GM12878 (cell line): Measurements from ENCODE around the gene GRM7. TPM values are rescaled to one million over a fixed set of nuclear protein-coding genes. Genes with fewer than 3 reads are reported as not detected.

ENCODE experiments used
- ATAC-seq: fragments of 200-7000 bp; cut with Tn5 transposase; 3 replicates; pipeline ENCODE4 v1.9.1; 2020; ENCODE audit warnings: mild to moderate bottlenecking, moderate library complexity
- BruUV-seq: library from RNA; stranded (reverse); fragments of 400-500 nt; replicated peaks from 2 replicates; lab custom pipeline; 2021; lab: Mats Ljungman, UMichigan
- CTCF ChIA-PET: fragments of 300-600 bp; sonication (Branson Sonifier 250); formaldehyde crosslinking; extraction: SDS; loops from one replicate; lab custom pipeline; 2021; ENCODE audit warnings: inconsistent platforms; lab: Yijun Ruan, JAX
- POLR2A ChIA-PET: fragments of 350-600 bp; formaldehyde crosslinking; extraction: SDS; loops from one replicate; lab custom pipeline; 2021; ENCODE audit warnings: inconsistent platforms; lab: Charles Lee
- RAD21 ChIA-PET: fragments of 300-600 bp; sonication (Branson Sonifier 250); formaldehyde crosslinking; loops from one replicate; lab custom pipeline; 2023; ENCODE audit warnings: antibody characterized with exemption; ENCODE audit not compliant: unreplicated experiment; lab: Charles Lee
- SMC1A ChIA-PET: fragments of 300-600 bp; sonication (Branson Sonifier 250); formaldehyde crosslinking; loops from one replicate; lab custom pipeline; 2023; ENCODE audit not compliant: unreplicated experiment, uncharacterized antibody; lab: Charles Lee
- DNase-seq: peaks from one replicate; pipeline ENCODE4 v3.0.0-alpha.2; 2011; ENCODE audit warnings: low read depth, low spot score
- FAIRE-seq: peaks from 3 replicates; lab custom pipeline; 2011; peaks lifted over from hg19 to GRCh38; lab: Jason Lieb, UNC
- H2AFZ ChIP-seq: 2 replicates; pipeline ENCODE4 v1.6.0; 2011; ENCODE audit warnings: low read depth, low read length, control low read depth; ENCODE audit not compliant: control insufficient read depth
- H3K27ac ChIP-seq: 2 replicates; pipeline ENCODE4 v1.5.1; 2011; ENCODE audit warnings: control low read depth; ENCODE audit not compliant: control insufficient read depth, insufficient read depth
- H3K27me3 ChIP-seq, 2 experiments: replicated peaks in 1 of 2; 2 replicates each; pipeline versions ENCODE4 v1.6.0 to v1.6.1; 2011; ENCODE audit warnings: low read length in 1 of 2; ENCODE audit not compliant: control insufficient read depth in 2 of 2, insufficient read depth in 2 of 2
- H3K36me3 ChIP-seq, 2 experiments: 2 replicates each; pipeline ENCODE4 v1.5.1; 2011; ENCODE audit warnings: low read length in 1 of 2; ENCODE audit not compliant: control insufficient read depth in 2 of 2, insufficient read depth in 2 of 2
- H3K4me1 ChIP-seq: 2 replicates; pipeline ENCODE4 v1.6.1; 2011; ENCODE audit warnings: mild to moderate bottlenecking, low read length, moderate library complexity, mixed read lengths; ENCODE audit not compliant: control insufficient read depth, insufficient read depth
- H3K4me2 ChIP-seq: 2 replicates; pipeline ENCODE4 v1.6.0; 2011; ENCODE audit warnings: control low read depth; ENCODE audit not compliant: control insufficient read depth, insufficient read depth
- H3K4me3 ChIP-seq: fragments of 200-600 bp; sonication (generic); 2 replicates; pipeline ENCODE4 v1.5.1; 2016
- H3K79me2 ChIP-seq: 2 replicates; pipeline ENCODE4 v1.6.0; 2011; ENCODE audit warnings: low read length; ENCODE audit not compliant: control insufficient read depth, insufficient read depth
- H3K9ac ChIP-seq: 2 replicates; pipeline ENCODE4 v1.8.0; 2011; ENCODE audit warnings: low read length, control low read depth, mixed read lengths; ENCODE audit not compliant: control insufficient read depth, insufficient read depth
- H3K9me3 ChIP-seq: replicated peaks from 3 replicates; pipeline ENCODE4 v1.5.1; 2011; ENCODE audit warnings: mild to moderate bottlenecking, low read length; ENCODE audit not compliant: control insufficient read depth, insufficient read depth
- H4K20me1 ChIP-seq: 2 replicates; pipeline ENCODE4 v1.6.0; 2011; ENCODE audit not compliant: control insufficient read depth, insufficient read depth
- CHD4 ChIP-seq: fragments of 200-600 bp; sonication (generic); IDR thresholded peaks from 2 replicates; pipeline ENCODE4 v1.6.1; 2016; ENCODE audit warnings: mild to moderate bottlenecking
- DPF2 ChIP-seq: fragments of 450-650 bp; IDR thresholded peaks from 2 replicates; pipeline ENCODE4 v1.6.1; 2017; ENCODE audit warnings: mild to moderate bottlenecking
- ETV6 ChIP-seq, 2 experiments: fragments of 450-650 bp in 1 of 2; IDR thresholded peaks in 1 of 2; conservative IDR thresholded peaks in 1 of 2; 2 replicates each; pipeline ENCODE4 v1.6.1; 2014; ENCODE audit warnings: antibody characterized with exemption in 1 of 2, borderline replicate concordance in 1 of 2, low read depth in 1 of 2, mild to moderate bottlenecking in 1 of 2, moderate library complexity in 1 of 2
- MYB ChIP-seq: fragments of 150-350 bp; IDR thresholded peaks from 2 replicates; pipeline ENCODE4 v1.6.1; 2014; ENCODE audit warnings: mild to moderate bottlenecking, low read depth, low read length, borderline replicate concordance
- POU2F2 ChIP-seq: IDR thresholded peaks from 3 replicates; pipeline ENCODE4 v1.6.1; 2011; ENCODE audit warnings: low read depth, mild to moderate bottlenecking, low read length, borderline replicate concordance
- RAD51 ChIP-seq: fragments of 450-650 bp; IDR thresholded peaks from 2 replicates; pipeline ENCODE4 v1.6.1; 2016; ENCODE audit warnings: moderate library complexity, mild to moderate bottlenecking, inconsistent platforms
- SPI1 ChIP-seq: IDR thresholded peaks from 2 replicates; pipeline ENCODE4 v1.6.1; 2011; ENCODE audit warnings: low read depth, mild to moderate bottlenecking, low read length, moderate library complexity, borderline replicate concordance; ENCODE audit not compliant: insufficient read depth
- SREBF2 ChIP-seq: IDR thresholded peaks from 2 replicates; pipeline ENCODE4 v1.6.1; 2012; ENCODE audit warnings: mild to moderate bottlenecking, low read length
- TARDBP ChIP-seq: IDR thresholded peaks from 2 replicates; pipeline ENCODE4 v1.6.1; 2016; ENCODE audit warnings: borderline replicate concordance
- ZBTB11 ChIP-seq: fragments of 450-650 bp; formaldehyde crosslinking; IDR thresholded peaks from 2 replicates; pipeline ENCODE4 v1.5.0; 2022; ENCODE audit warnings: mild to moderate bottlenecking, missing genetic modification characterization
- ZNF622 ChIP-seq: fragments of 450-650 bp; IDR thresholded peaks from 2 replicates; pipeline ENCODE4 v1.6.1; 2017; ENCODE audit warnings: mild to moderate bottlenecking, inconsistent platforms
- WGBS: methylation state at CpG from one replicate; pipeline ENCODE4 v1.1.6; 2016; ENCODE audit warnings: low lambda C conversion rate; ENCODE audit not compliant: insufficient replicate concordance, insufficient coverage; ENCODE audit errors: missing lambda C conversion rate; 5-methylcytosine and 5-hydroxymethylcytosine counted together
- in situ Hi-C: fragments of 300-500 bp; cut with MboI; formaldehyde crosslinking; loops from 9 replicates; pipeline ENCODE4 v1.14.3; 2018; ENCODE audit warnings: mixed read lengths
- intact Hi-C: fragments of 100-400 bp; cut with micrococcal nuclease; formaldehyde crosslinking; loops from one replicate; pipeline ENCODE4 v1.14.2; 2022; ENCODE audit not compliant: unreplicated experiment
- polyA plus RNA-seq, 11 experiments: library from polyadenylated mRNA; depleted of rRNA in 4 of 11; unstranded in 6 of 11; stranded (reverse) in 5 of 11; fragments of >200 nt; fragmentation: Nextera tagmentation in 4 of 11; fragmentation: Illumina TruSeq in 1 of 11; extraction: Ambion mirVana in 4 of 11; extraction: Trizol in 1 of 11; gene quantifications; 1 replicate in 1 of 11; 2 replicates in 10 of 11; pipeline versions ENCODE4 v1.2.1 to v1.2.3, GENCODE V29; 2011 to 2016; ENCODE audit warnings: inconsistent platforms in 2 of 11, missing spikeins in 2 of 11, low read depth in 1 of 11
- total RNA-seq, 4 experiments: library from RNA; depleted of rRNA in 3 of 4; stranded (reverse); fragments of >200 nt in 3 of 4; fragmentation: Illumina TruSeq in 1 of 4; extraction: Trizol in 1 of 4; gene quantifications; 2 replicates each; pipeline versions ENCODE4 v1.2.1 to v1.2.3, GENCODE V29; 2013 to 2021

The GRM7 gene
- total and polyA plus RNA-seq, 10 of the 15 experiments (the other 5 are each of a cell fraction or from before 2014, with no cell fraction given): not detected

GRCh38 chr3:7194071-7194835 is 333.3 kb downstream of the GRM7 start:
- Histone ChIP-seq H3K79me2 (no peaks in the 10 kb centered on the region), H3K9me3 (no peaks in the 10 kb centered on the region), H3K4me2 (no peak overlapping the region), H3K4me3 (no peak overlapping the region), H3K9ac (no peak overlapping the region), H3K36me3 (no peaks in the 10 kb centered on the region), H3K4me1 (no peaks in the 10 kb centered on the region), H2AFZ (no peak overlapping the region), H4K20me1 (no peaks in the 10 kb centered on the region), H3K27me3 (no peaks in the 10 kb centered on the region), H3K27ac (no peak overlapping the region)
- SMC1A ChIA-PET: no interaction called here
- POLR2A ChIA-PET: no interaction called here
- BruUV-seq: no TSS peak
- TF ChIP-seq TARDBP (no peak), ETV6 (conservative IDR thresholded peaks at IDR 0.05 in 1 of 2, IDR thresholded peaks at IDR 0.05 in 1 of 2; ENCODE audit: borderline replicate concordance in 1 of 2, low read depth in 1 of 2) (no peak), ZNF622 (no peak), CHD4 (no peak), ZBTB11 (CRISPR knock-in tag) (no peak), SREBF2 (no peak), RAD51 (no peak), DPF2 (no peak), MYB (no peak), POU2F2 (no peak), SPI1 (no peak)
- intact Hi-C loops: no loop called here
- RAD21 ChIA-PET: interaction anchor here (0.6 kb wide), 1 partner anchor 1750 kb away, joined by 3 read pairs; no protein-coding TSS in a partner anchor
- 31% methylated on average over 6 of the region's 6 CpGs for WGBS
- DNase-seq (no peak), ATAC-seq (no peak), FAIRE-seq (no peak)
- CTCF ChIA-PET: interaction anchor here (0.6 kb wide), 1 partner anchor 197 kb away, joined by 3 read pairs; no protein-coding TSS in a partner anchor
- in situ Hi-C loops: no loop called here
